SK-N-MC (cell line): Measurements from ENCODE around the gene CLIC5.

ENCODE experiments used
- DNase-seq: peaks from one replicate; pipeline ENCODE4 v3.0.0-alpha.2; 2011; ENCODE audit warnings: low read depth, low spot score
- H3K27ac ChIP-seq: fragments of 200-600 bp; sonication (generic); 2 replicates; pipeline ENCODE4 v1.5.1; 2016; ENCODE audit warnings: mixed run types
- H3K36me3 ChIP-seq: fragments of 200-600 bp; sonication (generic); 2 replicates; pipeline ENCODE4 v1.6.1; 2017; ENCODE audit warnings: antibody characterized with exemption, low read length, mixed read lengths; ENCODE audit not compliant: insufficient read depth
- H3K4me3 ChIP-seq: fragments of 200-600 bp; sonication (generic); 2 replicates; pipeline ENCODE4 v1.5.1; 2016
- H3K9ac ChIP-seq: fragments of 200-600 bp; sonication (generic); 2 replicates; pipeline ENCODE4 v1.8.0; 2017; ENCODE audit warnings: mixed run types, mixed read lengths; ENCODE audit not compliant: insufficient read length
- H3K9me3 ChIP-seq: fragments of 200-600 bp; sonication (generic); 2 replicates; pipeline ENCODE4 v1.6.1; 2017; ENCODE audit warnings: low read depth, mild to moderate bottlenecking, antibody characterized with exemption, low read length, moderate library complexity, mixed read lengths
- EZH2 ChIP-seq: fragments of 200-600 bp; sonication (generic); IDR thresholded peaks from one replicate; pipeline ENCODE4 v1.6.1; 2017; ENCODE audit warnings: antibody characterized with exemption
- FOXP2 ChIP-seq: optimal IDR thresholded peaks from 2 replicates; pipeline ENCODE3; 2011; ENCODE audit warnings: mild to moderate bottlenecking, moderate library complexity; ENCODE audit not compliant: insufficient read depth; ENCODE audit errors: extremely low read length, control extremely low read depth
- POLR2AphosphoS5 ChIP-seq: IDR thresholded peaks from 2 replicates; pipeline ENCODE4 v1.6.1; 2012; ENCODE audit warnings: mild to moderate bottlenecking, low read depth, low read length, borderline replicate concordance

CLIC5 gene

GRCh38 chr6:46015119-46015968, at the start of gene CLIC5:
Gene CLIC5 (minus strand): TSS chr6:46015860. CDS start chr6:46015542, 318 bp downstream.
- no peak within 1 kb of the TSS for H3K9ac ChIP-seq
- no peaks in the 10 kb centered on the region for H3K36me3 ChIP-seq
- no peaks in the 10 kb centered on the region for H3K9me3 ChIP-seq
- TF ChIP-seq FOXP2 (no peak), EZH2 (no peak), POLR2AphosphoS5 (no peak)
- no peak within 1 kb of the TSS for H3K27ac ChIP-seq
- no peak within 1 kb of the TSS for H3K4me3 ChIP-seq
- no peak for DNase-seq

- no peak for DNase-seq
- Histone ChIP-seq H3K4me3 (no peak overlapping the region), H3K9me3 (no peaks in the 10 kb centered on the region), H3K9ac (no peak overlapping the region), H3K27ac (no peak overlapping the region), H3K36me3 (no peaks in the 10 kb centered on the region)
- TF ChIP-seq POLR2AphosphoS5 (no peak), EZH2 (no peak), FOXP2 (no peak)
Measured at GRCh38 chr6:46062991-46063390, 47.3 kb upstream of the CLIC5 start.

GRCh38 chr6:46062312-46062711, 46.7 kb upstream of the CLIC5 start:
- TF ChIP-seq EZH2 (no peak), FOXP2 (no peak), POLR2AphosphoS5 (no peak)
- H3K9me3 ChIP-seq, result no peaks in the 10 kb centered on the region
- H3K27ac ChIP-seq, result no peak overlapping the region
- H3K4me3 ChIP-seq, result no peak overlapping the region
- no peak overlapping the region for H3K9ac ChIP-seq
- DNase-seq, result no peak
- H3K36me3 ChIP-seq, result no peaks in the 10 kb centered on the region

- Histone ChIP-seq H3K36me3 (no peaks in the 10 kb centered on the region), H3K4me3 (no peak overlapping the region), H3K27ac (no peak overlapping the region), H3K9me3 (no peaks in the 10 kb centered on the region), H3K9ac (no peak overlapping the region)
- TF ChIP-seq FOXP2 (no peak), EZH2 (no peak), POLR2AphosphoS5 (no peak)
- no peak for DNase-seq
Measured at GRCh38 chr6:46061497-46061896, 45.8 kb upstream of the CLIC5 start.

- TF ChIP-seq POLR2AphosphoS5 (no peak), EZH2 (no peak), FOXP2 (no peak)
- H3K4me3 ChIP-seq, result no peak overlapping the region
- H3K9ac ChIP-seq, result no peak overlapping the region
- no peak for DNase-seq
- no peaks in the 10 kb centered on the region for H3K9me3 ChIP-seq
- H3K36me3 ChIP-seq, result no peaks in the 10 kb centered on the region
- H3K27ac ChIP-seq, result no peak overlapping the region
Measured at GRCh38 chr6:46059608-46060007, 43.9 kb upstream of the CLIC5 start.

- Histone ChIP-seq H3K4me3 (no peak overlapping the region), H3K27ac (no peak overlapping the region), H3K9me3 (no peaks in the 10 kb centered on the region), H3K9ac (no peak overlapping the region), H3K36me3 (no peaks in the 10 kb centered on the region)
- no peak for TF ChIP-seq POLR2AphosphoS5
- no peak for TF ChIP-seq EZH2
- no peak for TF ChIP-seq FOXP2
- no peak for DNase-seq
Measured at GRCh38 chr6:46058951-46059350, 43.3 kb upstream of the CLIC5 start.

- H3K4me3 ChIP-seq, result no peak overlapping the region
- no peaks in the 10 kb centered on the region for H3K9me3 ChIP-seq
- DNase-seq, result no peak
Measured at GRCh38 chr6:46057792-46058191, 42.1 kb upstream of the CLIC5 start.

GRCh38 chr6:46056906-46057529, 41.4 kb upstream of the CLIC5 start:
- Histone ChIP-seq H3K36me3 (no peaks in the 10 kb centered on the region), H3K9ac (no peak overlapping the region), H3K4me3 (no peak overlapping the region), H3K9me3 (no peaks in the 10 kb centered on the region), H3K27ac (no peak overlapping the region)
- DNase-seq, result no peak
- no peak for TF ChIP-seq FOXP2
- TF ChIP-seq POLR2AphosphoS5, result no peak
- TF ChIP-seq EZH2, result no peak

More at GRCh38 chr6:46057792-46058191, 42.1 kb upstream of the CLIC5 start:
- H3K36me3 ChIP-seq, result no peaks in the 10 kb centered on the region
- H3K9ac ChIP-seq, result no peak overlapping the region
- no peak overlapping the region for H3K27ac ChIP-seq
- no peak for TF ChIP-seq FOXP2
- no peak for TF ChIP-seq POLR2AphosphoS5
- no peak for TF ChIP-seq EZH2
